Pancreas (tissue), 10 donors: ENCODE data around the gene DSG2. TPM values are rescaled to one million over a fixed set of nuclear protein-coding genes. Genes with fewer than 3 reads are reported as not detected.

Experiments used
- ATAC-seq, 4 donors: fragments of 200-7000 bp; cut with Tn5 transposase; one replicate each; pipeline versions ENCODE4 v1.8.0 to v1.9.1; 2020; ENCODE audit warnings: mild to moderate bottlenecking in 4 of 4, moderate library complexity in 4 of 4
- DNase-seq, 6 donors: peaks; one replicate each; pipeline ENCODE4 v3.0.0-alpha.2; 2020
- FAIRE-seq: peaks from 2 replicates; lab custom pipeline; 2012; peaks lifted over from hg19 to GRCh38; lab: Jason Lieb, UNC
- H3K27ac ChIP-seq, 4 donors: fragments of 200-600 bp; sonication (generic); 1 replicate in 3 of 4; 2 replicates in 1 of 4; pipeline versions ENCODE4 v1.5.0 to v1.8.0; 2020
- H3K27me3 ChIP-seq, 4 donors: fragments of 200-600 bp; one replicate each; pipeline ENCODE4 v1.8.0; 2021
- H3K36me3 ChIP-seq, 3 donors: fragments of 200-600 bp; sonication (generic) in 1 of 3; one replicate each; pipeline versions ENCODE4 v1.5.0 to v1.8.0; 2020 to 2021
- H3K4me1 ChIP-seq, 3 donors: fragments of 200-600 bp; one replicate each; pipeline ENCODE4 v1.8.0; 2021
- H3K4me3 ChIP-seq, 4 donors: fragments of 200-600 bp; sonication (generic) in 2 of 4; one replicate each; pipeline versions ENCODE4 v1.5.0 to v1.8.0; 2020 to 2021
- H3K9me3 ChIP-seq, 4 donors: fragments of 200-600 bp; one replicate each; pipeline ENCODE4 v1.8.0; 2021
- WGBS, 2 donors: extraction: QIAGEN DNeasy Blood & Tissue Kit; methylation state at CpG; one replicate each; pipeline ENCODE4 v1.1.7; 2013; 5-methylcytosine and 5-hydroxymethylcytosine counted together
- intact Hi-C, 3 donors: fragments of 100-400 bp; cut with DNase I; formaldehyde crosslinking; loops; one replicate each; pipeline versions ENCODE4 v1.11.1 to v1.14.2; 2022
- polyA plus RNA-seq, 2 donors: library from polyadenylated mRNA; stranded (reverse); fragments of 200-250 nt; gene quantifications; one replicate each; pipeline ENCODE4 v1.2.3, GENCODE V29; 2013
- total RNA-seq, 6 donors: library from RNA; stranded (reverse); fragmentation: NEBNext Ultra II Directional in 4 of 6; extraction: Animal tissue kit (Norgen Biotek cat#: 25700) in 4 of 6; gene quantifications; one replicate each; pipeline versions ENCODE4 v1.2.1 to v1.2.4, GENCODE V29; 2021 to 2023
- TF ChIP-seq, protein P1 (sequence below), 4 donors: fragments of 200-600 bp; sonication (generic) in 3 of 4; IDR thresholded peaks; one replicate each; pipeline versions ENCODE4 v1.5.0 to v1.8.0; 2021; ENCODE audit warnings: antibody characterized with exemption in 4 of 4
- donor health status: healthy with polysubstance abuse.
- donor health status: DM: no; HTN: no; CAD: no; lungs with moderate emphysema.
- donor health status: DM: no; HTN: no; CAD: no.
- donor health status: control.
- donor health status: control.
- donor health status: Bipolar disorder and iron deficiency.
- donor health status: DM: yes; HTN: yes; CAD: no.
- donor health status: DM: no; HTN: no; CAD: no.
- donor health status: DM: no; HTN: no; CAD: no.
- donor health status: DM: yes; HTN: yes; CAD: no.

The DSG2 gene
- total and polyA plus RNA-seq, 8 donors: 7.6 to 62.1 (median 24.9) TPM

DNA sequence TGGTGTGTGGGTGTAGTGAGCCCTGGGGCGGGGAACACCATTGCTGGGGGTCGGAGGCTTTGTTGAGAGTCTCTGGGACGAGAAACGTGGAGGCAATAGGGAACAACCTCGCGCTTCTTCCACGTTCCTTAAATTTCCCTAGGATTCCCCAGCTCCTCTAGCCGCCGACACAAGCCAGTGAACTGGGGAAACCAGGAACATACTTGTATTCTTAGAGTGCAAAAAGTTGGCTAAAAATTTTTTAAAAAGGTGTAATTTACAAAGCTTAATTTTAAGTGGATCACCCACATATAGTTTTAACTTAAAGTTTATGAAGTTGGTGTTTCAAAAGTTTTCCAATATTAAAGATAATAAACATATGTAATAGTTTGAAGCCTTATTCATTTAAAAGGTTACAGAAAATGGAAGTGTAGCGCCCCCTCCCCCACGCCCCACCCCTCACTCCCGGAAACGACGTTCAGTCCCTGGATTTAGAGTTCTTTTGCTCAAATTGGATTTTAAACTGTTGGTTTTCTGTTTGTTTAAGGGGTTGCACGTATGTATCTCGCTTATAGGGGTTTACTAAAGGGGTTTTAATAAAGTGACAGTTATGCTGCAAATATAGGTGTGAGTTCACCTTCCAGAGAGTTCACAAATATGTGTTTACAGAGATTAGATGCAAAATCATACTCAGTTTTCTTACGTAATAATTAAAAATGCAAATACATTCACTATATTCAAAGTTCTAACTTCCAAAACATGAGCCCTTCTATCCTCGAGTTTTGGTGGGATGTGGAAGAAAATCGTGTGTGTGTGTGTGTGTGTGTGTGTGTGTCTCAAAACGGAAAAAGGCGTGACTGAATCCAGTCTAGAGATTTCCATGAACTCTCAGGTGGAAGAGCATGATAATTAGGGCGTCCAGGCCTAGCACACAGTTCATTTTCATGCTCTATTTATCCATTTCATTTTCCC lies 872 bp downstream of the DSG2 start:
- intact Hi-C loops: no loop called here
- FAIRE-seq (no peak), ATAC-seq (peak; percentile 28 to 44 (median 30)), DNase-seq (peak in 3 of 6 donors; percentile 19 to 29 (median 19))
- no peaks in the 10 kb centered on the region for H3K27me3 ChIP-seq
- TF ChIP-seq, protein P1, sequence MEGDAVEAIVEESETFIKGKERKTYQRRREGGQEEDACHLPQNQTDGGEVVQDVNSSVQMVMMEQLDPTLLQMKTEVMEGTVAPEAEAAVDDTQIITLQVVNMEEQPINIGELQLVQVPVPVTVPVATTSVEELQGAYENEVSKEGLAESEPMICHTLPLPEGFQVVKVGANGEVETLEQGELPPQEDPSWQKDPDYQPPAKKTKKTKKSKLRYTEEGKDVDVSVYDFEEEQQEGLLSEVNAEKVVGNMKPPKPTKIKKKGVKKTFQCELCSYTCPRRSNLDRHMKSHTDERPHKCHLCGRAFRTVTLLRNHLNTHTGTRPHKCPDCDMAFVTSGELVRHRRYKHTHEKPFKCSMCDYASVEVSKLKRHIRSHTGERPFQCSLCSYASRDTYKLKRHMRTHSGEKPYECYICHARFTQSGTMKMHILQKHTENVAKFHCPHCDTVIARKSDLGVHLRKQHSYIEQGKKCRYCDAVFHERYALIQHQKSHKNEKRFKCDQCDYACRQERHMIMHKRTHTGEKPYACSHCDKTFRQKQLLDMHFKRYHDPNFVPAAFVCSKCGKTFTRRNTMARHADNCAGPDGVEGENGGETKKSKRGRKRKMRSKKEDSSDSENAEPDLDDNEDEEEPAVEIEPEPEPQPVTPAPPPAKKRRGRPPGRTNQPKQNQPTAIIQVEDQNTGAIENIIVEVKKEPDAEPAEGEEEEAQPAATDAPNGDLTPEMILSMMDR (IDR thresholded peaks at IDR 0.05): no peak
- H3K4me1 ChIP-seq: peaks cover 0 to 9% (median 3%) of the 10 kb centered on the region in 3 donors
- WGBS, 2 donors: 4% methylated on average over 22 of the region's 22 CpGs
- H3K36me3 ChIP-seq: no peaks in the 10 kb centered on the region
- H3K27ac ChIP-seq: peak overlapping the region; percentile 87 to 96 (median 92)
- no peaks in the 10 kb centered on the region for H3K9me3 ChIP-seq
- peak overlapping the region; percentile 47 to 83 (median 64) for H3K4me3 ChIP-seq

GRCh38 chr18:31500051-31500688 lies 2.2 kb downstream of the DSG2 start:
- ATAC-seq: no peak
- Histone ChIP-seq H3K4me1 (peaks cover 3 to 16% (median 3%) of the 10 kb centered on the region in 3 donors), H3K36me3 (no peaks in the 10 kb centered on the region), H3K27ac (no peak overlapping the region), H3K4me3 (no peak overlapping the region), H3K9me3 (no peaks in the 10 kb centered on the region), H3K27me3 (no peaks in the 10 kb centered on the region)
- TF ChIP-seq, protein P1 (IDR thresholded peaks at IDR 0.05): no peak
- intact Hi-C loops: no loop called here
- WGBS, 2 donors: 68 to 75% methylated on average over 6 of the region's 6 CpGs
- no peak for DNase-seq
- FAIRE-seq: no peak

DNA sequence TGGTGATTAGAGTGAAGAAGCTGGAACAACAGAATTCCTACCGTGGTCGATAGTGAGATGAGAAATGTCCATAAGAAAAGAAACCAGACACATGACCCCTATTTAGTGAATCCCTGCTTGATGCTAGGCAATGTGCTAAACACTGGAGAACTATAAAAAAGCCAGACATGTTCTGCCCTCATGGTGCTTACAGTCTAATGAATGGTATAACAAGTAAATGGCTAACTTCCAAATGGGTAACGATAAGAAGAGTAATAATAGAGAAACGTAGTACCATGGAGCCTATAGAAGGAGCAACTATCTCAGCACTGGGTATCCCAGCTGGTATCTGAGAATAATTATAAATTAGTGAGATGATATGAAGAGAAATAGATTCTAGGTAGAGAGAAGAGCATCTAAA lies 5.0 kb downstream of the DSG2 start:
- no peak for ATAC-seq
- Histone ChIP-seq H3K4me1 (peaks cover 3 to 17% (median 7%) of the 10 kb centered on the region in 3 donors), H3K4me3 (no peak overlapping the region), H3K9me3 (no peaks in the 10 kb centered on the region), H3K27ac (no peak overlapping the region), H3K36me3 (no peaks in the 10 kb centered on the region), H3K27me3 (no peaks in the 10 kb centered on the region)
- no peak for FAIRE-seq
- intact Hi-C loops: no loop called here
- TF ChIP-seq, protein P1 (IDR thresholded peaks at IDR 0.05): no peak
- DNase-seq: no peak
- 96 to 97% methylated on average over 4 of the region's 4 CpGs for WGBS, 2 donors

DNA sequence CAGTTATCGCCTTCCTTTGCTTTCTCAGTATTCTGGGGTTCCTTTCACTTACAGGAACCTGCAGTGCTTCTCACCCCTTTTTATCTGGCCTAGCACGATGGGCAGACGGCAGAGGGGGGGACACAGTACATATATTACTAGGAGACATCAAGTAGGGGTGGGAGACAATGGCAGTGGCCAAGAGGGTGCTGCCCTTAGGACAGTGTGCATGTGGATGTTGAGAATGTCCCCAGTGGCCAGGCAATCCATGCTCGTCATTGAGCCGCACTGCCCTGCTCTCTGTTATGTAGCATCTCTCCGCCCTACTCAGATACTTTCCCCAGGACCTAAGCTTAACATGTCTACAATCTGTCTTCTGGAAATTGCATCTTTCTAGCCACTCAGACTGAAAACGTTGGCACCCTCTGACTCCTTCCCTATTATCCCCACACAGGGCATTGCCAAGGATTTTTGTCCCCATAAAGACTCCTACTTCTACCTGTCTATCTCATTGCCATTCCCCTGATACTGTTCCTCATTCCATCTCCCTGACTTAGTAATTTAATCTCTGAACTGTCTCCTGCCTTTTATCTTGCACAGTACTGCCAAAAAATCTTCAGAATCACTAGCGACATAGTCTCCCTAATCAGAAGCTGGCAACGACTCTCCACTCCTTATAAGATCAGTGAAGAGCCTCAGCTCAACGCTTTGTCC lies 6.6 kb downstream of the DSG2 start:
- Histone ChIP-seq H3K4me3 (no peak overlapping the region), H3K9me3 (no peaks in the 10 kb centered on the region), H3K27me3 (no peaks in the 10 kb centered on the region), H3K4me1 (peaks cover 2 to 14% (median 8%) of the 10 kb centered on the region in 3 donors), H3K27ac (no peak overlapping the region), H3K36me3 (no peaks in the 10 kb centered on the region)
- TF ChIP-seq, protein P1 (IDR thresholded peaks at IDR 0.05): no peak
- intact Hi-C loops: no loop called here
- DNase-seq (no peak), ATAC-seq (peak in 1 of 4 donors; percentile 32), FAIRE-seq (no peak)
- 62 to 68% methylated on average over 10 of the region's 10 CpGs for WGBS, 2 donors
